ENCODE results near the gene APOBEC2.
"Not testable (repeated sequence)": the region's sequence is repeated elsewhere in the genome, so short reads cannot be mapped to it uniquely, and the experiment has no call there.

Gene APOBEC2

DNA sequence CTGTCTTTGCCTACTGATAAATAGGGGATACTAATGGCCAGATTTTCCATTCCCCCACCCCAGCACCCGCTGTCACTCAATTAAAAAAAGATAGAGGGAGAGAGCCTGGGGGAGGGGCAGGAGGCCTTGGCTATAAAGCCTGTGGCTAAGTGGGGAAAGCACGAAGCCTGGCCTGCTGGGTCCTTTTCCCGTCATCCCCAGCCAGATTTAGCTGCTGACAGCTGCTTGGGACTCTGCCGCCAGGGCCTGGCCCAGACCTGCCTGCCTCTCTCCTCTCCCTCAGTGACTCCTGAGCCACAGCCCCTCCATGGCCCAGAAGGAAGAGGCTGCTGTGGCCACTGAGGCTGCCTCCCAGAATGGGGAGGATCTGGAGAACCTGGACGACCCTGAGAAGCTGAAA, at the start of gene APOBEC2:
Gene APOBEC2 (plus strand): TSS at position 162 of the 400 bp plus-strand sequence. CDS start 146 bp downstream, at position 308.
- DNase-seq: peak; percentile 44

DNA sequence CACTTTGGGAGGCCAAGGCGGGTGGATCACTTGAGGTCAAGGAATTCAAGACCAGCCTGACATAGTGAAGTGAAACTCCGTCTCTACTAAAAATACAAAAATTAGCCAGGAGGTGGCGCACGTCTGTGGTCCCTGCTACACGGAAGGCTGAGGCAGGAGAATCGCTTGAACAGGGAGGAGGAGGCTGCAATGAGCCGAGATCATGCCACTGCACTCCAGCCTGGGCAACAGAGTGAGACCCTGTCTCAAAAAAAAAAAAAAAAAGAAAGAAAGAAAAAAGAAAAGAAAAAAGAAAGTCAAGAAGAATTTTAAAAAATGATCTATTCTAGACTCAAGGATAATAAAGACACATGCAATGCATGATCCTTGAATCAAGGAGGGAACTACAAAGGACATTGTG, 46.8 kb upstream of the APOBEC2 start:
- DNase-seq: not testable (repeated sequence)

DNA sequence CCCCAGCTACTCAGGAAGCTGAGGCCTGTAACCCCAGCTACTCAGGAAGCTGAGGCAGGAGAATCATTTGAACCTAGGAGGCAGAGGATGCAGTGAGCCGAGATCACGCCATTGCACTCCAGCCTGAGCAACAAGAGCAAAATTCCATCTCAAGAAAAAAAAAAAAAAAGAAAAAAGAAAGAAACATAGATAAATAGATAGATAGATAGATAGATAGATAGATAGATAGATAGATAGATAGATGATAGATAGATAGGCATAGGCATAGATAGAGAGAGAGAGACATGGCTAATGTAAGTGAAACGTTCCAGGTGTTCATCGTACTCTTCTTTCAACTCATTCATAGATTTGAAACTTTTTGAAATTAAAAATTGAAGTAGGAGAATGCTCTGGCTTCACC, 46.0 kb upstream of the APOBEC2 start:
- DNase-seq: not testable (repeated sequence)

DNA sequence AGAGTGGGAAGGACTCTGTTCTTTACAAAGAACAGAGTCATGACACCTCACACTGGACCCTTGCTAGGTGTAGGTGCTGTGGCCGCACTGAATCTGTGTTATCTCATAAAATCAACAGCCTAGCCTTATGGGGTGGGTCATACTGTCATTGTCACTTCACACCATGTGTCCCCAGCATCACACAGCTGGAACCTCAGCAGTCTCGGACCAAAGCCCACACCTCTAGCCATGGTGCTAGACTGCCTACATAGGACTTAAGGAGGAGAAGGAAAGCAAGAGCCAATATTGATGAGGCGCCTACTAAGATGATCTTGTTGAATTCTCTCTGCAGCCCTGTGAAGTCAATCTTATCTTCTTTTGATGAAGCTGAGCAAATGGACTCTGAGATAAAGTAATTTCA, 45.0 kb upstream of the APOBEC2 start:
- DNase-seq: no peak

DNA sequence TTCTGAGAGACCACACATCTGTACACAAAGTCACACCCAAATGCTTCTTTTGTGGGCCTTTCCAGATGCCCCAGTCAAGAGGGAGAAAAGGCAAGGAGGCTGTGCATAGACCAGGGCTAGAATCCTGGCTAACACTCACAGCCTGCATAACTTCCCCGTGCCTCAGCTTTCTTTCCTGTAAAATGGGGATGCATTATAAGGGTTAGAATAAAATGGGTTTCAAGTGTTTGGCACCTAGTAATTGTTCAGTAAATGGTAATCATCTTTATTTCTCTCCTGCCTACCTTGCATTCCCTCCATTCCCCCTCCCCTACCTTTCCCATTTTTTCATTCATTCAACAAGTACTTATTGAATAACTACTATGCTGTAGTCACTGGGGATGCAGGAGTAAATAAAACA, 43.3 kb upstream of the APOBEC2 start:
- DNase-seq: no peak

DNA sequence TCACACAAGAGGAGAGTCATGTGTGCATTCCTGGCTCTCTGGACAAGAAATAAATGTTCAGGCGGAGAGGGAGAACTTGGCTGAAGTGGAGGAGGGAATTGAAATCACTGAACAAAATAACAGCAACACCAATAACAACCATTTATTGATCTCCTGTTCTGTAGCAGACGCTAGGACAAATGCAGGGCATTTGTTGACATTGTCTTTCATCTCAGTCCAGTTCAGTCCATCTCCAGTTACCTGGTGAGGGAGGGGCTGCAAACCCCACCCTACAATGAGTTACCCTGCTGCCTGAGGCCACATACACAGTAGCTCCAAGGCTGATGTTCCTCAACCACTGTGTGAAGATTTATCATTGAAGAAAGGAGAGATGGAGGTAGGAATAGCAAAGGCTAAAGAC, 41.3 kb upstream of the APOBEC2 start:
- no peak for DNase-seq

DNA sequence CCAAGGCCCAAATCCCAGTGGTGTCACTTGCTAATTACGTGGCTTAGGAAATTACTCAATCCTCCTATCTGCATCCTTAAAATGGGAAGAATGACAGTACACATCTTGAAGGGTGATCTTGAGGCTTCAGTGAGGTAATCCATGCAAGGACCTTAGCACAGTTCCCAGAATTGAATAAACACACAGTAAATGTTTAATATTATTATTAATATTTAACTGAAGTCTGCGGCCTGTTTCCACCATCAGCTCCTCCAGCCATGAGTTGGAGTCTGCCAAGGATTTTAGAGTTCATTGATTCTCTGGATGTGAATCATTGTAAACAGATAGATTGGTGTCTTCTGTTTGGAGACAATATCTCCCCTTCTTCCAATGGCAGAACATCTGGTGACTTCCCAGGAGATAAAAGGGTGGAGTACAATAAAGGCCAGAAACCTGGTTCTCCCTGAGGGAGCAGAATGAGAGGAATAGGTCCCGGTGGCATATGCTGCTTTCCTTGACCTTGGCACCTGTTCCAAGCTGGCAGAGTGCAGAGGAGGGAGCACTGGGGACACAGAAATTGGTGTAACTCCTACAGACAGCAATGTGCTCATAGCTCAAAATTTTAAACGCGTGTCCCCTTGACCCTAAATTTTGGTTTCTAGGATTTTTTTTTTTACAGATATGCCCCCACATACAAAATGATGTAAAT, 39.4 kb upstream of the APOBEC2 start:
- no peak for DNase-seq

DNA sequence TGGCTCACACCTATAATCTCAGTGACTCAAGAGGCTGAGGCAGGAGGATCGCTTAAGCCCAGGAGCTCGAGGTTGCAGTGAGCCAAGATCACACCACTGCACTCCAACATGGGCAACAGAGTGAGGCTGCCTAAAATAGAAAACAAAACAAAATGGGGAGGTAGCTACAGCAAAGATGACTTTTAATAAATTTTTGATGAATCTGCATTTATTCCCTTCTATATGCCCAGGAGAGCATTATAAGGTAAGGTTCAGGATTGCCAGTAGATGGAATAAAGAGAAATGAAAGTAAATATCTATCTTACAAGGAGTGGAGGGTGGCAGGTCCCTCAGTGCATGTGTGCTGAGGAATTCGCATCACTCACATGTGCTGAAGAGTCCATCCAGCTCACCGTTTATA, 38.2 kb upstream of the APOBEC2 start:
- DNase-seq: no peak

DNA sequence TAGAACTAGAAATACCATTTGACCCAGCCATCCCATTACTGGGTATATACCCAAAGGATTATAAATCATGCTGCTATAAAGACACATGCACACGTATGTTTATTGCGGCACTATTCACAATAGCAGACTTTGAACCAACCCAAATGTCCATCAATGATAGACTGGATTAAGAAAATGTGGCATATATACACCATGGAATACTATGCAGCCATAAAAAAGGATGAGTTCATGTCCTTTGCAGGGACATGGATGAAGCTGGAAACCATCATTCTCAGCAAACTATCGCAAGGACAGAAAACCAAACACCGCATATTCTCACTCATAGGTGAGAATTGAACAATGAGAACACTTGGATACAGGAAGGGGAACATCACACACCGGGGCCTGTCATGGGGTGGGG, 37.1 kb upstream of the APOBEC2 start:
- not testable (repeated sequence) for DNase-seq

DNA sequence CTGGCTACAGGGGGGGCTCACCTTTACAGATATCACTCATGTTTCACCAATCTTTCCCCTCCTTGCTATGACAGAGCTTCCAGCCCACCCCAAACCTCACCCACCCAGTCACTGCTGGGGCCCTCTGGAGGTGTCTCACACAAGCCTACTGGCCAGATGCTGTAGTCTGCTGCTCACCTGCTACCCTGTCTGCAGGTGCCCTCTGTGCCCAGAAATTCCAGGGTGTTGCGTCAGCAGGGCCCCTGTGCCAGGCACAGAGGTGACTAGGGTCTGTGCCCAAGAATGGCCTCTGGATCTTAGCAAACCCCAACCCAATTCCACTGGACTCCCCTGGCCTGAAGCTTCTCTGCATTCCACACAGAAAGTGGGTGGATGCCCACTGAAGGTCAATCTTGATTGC, 35.3 kb upstream of the APOBEC2 start:
- no peak for DNase-seq

DNA sequence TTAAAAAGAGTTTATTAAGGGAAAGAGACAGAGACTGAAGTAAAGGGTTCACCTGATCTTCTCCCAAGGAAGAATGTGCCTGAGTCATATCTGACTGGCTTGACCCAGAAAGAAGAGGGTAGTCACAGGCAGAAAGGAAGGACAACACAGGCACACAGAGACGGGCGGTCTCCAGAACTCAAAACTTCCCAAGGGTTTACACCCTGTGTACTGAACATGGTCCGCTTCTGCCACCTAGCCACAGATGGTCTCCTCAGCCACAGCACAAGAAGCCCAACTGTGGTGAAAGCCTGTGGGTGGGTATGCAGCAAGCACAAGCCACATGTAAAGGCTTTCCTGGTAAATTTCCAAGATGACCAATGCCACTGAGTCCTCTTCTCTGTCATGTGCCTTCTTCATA, 31.2 kb upstream of the APOBEC2 start:
- peak; percentile 39 for DNase-seq

DNA sequence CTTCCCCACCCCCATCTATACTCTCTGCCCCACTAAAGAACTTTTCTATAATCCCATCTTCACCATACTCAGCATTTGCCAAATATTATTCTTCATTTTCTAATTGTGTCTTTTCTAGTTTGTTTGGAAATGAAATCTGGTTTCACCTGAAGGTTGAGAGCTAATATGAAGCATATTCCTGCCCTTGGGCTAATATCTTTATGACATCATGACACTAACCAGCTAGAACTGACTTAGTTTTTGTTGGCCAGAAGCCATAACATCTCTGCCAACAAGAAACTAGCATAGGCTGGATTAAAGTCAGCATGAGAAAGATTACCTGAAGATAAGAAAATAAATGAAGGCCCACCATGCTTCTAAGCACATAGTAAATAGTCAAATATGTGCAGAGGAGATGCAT, 30.7 kb upstream of the APOBEC2 start:
- no peak for DNase-seq

DNA sequence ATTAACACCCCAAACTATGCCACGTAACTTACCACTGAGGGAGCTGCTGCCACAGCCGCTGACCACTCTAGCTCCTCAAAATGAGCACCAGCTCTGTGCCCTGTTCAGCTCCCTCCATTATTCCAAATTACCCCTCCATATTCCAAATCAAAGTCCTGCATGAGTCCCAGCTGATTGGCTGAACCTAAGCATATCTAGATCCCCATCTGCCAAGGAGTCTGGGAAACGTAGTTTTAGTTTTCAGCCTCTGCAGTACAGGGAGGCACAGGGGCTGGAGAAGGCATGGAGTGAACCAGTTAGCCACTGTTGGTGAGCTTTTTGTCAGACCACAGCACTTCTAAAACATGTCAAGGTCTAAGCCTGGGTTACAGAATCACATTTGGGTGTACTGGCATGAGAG, 29.9 kb upstream of the APOBEC2 start:
- DNase-seq: no peak

DNA sequence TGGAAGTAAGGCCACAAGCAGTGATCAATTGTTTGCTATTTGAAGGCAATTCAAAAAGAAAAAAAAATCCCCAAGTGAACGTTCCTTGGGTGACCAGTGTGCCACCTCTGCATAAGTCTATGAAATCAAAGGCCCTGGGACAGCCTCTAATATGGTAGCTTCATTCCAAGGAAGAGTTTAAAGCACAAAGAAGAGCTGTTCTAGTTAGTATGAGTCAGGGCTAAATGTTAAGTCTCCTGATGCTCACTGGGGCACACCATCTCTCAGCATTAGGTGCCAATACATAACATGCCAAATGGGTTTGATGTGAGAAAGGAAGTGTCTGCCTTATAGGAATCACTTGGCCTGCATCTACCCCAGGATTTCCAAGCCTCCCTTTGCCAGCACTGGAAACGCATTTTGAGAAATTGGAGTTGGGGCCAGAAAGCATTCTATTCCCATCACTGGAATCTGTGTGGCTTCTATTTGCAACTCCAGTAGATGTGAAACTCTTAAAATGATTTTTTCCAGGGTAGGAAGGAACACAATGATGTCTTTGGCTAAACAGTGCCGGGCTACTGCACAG, 27.0 kb upstream of the APOBEC2 start:
- DNase-seq: no peak

DNA sequence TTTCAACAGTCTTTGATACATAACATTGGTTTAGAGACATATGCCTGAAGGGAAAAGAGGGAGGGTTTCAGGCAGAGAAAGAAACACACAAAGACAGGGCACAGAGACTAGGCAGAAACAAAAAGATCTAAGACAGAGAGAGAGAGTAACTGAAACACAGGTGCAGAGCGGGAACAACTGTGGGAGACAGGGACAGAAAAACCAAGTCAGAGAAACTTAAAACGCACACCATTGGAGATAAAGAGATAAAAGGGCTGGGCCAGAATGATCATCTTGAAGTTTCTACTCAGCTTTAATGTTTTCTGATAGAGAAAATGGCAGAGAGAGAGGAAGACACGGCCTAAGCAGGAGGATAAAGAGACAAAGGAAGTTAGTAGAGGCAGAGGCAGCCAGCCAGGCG, 25.8 kb upstream of the APOBEC2 start:
- DNase-seq: no peak

DNA sequence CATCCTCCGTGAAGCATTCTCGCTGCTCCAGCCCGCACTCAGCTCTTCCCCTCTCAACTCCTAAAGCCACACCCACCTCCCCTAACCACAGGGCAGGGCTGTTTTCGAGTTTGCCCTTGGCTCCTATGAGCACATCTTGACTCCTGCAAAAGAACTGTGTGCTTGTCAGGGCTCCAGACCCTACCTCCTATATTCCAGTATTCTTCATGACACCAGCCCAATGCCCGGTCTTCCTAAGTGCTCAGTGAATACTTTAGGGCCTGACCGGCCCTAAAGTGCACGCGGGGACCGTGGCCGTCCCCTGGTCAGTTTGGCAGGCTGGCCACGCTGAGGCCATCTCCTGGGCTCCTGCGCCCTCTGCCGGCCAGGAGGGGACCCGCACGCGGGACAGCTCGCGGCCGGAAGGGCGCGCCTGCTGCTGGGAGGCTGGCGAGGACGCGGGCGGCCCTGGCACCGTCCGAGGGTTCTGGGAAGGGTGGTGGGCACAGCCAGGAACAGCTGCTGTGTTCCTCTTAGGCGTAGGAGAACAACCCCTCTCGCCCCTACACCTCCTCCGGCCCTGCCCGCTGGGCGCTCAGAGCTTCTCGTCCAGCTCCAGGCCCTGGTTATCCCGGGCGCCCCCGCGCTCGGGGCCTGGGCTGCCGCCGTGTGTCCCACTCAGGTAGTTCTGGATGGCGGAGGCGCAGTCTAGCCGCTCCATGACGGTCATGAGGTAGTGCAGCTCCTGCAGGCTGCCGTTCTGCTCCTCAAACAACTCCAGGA, 25.0 kb upstream of the APOBEC2 start:
- peak; percentile 89 for DNase-seq

DNA sequence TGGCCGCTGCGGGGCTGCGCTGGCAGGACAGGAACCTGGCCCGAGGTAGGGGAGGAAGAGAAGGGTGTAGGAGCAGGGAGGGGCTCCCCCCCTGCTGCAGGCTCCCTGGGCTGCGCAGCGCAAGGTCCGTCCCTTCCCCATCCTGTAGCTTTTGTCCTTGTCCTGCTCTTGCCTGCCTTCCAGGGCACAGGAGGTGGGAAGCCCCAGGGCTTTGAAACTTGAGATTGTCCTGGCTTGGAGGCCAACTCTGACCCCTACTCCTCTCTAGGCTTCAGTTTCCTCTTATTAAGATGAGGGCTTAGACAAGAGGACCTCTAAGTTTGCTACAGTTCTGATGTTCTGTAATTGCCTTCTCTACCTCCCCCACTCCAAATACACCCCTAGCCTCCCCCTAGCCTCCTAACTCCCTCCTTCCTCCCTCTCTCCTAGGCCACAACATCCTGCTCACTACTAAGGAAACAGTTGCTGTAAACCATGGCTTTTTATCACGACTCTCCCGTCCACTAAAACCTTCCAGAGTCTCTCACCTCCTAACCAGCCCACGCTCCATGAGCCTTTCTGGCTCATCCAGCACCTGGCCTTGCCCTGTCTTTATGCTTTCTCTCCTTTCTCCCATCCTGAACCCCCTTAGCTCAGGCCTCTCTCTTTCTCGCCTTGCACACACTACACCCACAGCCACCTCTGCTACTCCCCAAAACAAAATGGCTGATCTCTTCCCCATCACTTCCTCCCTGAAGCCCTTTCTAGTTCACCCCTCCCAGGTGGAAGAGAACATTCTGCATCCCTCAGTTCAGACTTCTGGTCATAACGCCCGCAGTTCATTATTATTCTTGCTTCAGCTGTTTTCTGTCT, 24.2 kb upstream of the APOBEC2 start:
- DNase-seq: peak; percentile 40

DNA sequence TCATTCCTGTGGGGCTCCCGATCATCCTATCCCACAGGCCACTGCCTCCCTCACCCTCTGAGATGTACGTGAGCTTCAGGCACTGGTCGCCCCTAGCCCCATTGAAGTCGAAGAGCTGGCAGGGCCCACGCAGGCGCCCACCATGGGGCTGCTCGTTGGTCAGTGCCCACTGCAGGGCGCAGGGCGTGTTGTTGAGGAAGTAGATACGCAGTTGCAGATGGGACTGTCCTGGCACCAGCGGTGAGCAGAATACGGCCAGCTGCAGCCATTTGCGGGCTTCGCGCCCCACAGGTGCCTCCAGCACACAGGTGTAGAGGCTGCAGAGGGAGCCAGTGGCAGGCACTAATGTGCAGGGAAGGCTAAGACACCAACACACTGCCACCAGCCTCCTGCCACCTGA, 20.2 kb upstream of the APOBEC2 start:
- no peak for DNase-seq

DNA sequence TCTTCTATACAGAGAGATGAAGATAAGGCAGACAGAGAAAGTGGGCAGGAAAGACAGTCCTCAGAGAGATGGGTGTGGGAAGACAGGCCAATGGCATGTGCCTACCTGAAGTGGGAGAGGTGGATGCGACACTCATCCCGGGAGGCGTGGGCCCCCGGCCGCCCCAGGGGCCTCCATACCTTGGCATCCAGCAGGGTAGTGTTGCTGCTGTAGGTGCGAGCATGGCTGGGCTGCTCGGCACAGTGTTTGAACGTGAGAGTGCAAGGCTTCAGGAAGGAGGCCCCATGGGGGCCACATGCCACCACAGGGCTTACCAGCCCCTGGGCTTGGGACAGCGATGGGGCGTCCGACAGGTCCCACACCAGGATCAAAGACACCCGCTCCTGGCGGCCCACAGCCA, 19.2 kb upstream of the APOBEC2 start:
- no peak for DNase-seq

DNA sequence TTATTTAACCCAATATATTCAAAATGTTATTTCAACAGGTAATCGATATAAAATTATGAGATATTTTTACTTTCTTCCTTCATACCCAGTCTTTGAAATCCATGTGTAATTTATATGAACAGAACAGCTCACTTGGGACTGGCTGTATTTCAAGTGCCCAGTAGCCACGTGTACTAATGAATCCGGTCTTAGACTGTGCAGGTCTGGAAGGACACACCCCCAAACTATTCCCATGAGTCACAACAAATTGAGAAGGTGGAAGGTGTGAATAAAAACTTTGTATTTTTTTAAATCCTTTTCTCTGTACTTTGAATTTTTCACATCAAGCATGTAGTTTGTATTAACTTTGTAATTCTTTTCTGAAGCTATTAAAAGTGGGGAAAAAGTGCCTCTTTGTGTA, 16.8 kb upstream of the APOBEC2 start:
- DNase-seq: peak; percentile 8

DNA sequence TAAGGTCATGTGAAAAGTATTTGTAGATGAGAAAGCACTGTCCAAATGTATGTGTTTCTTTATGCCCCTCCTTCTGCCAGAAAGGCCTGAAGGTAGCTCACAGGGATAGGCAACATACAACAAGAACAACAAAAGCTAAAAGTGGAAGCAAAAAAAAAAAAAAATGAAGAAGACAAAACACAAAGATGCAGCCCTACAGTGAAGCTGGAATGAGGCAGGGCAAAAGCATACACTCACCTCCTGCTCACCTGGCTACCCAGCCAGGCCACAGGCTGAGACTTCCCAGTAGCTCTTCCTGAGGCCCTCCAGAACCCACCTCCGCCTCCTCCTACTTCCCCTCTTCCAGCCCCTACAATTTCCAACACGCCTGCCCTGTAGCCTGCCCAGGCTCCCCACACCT, 16.4 kb upstream of the APOBEC2 start:
- DNase-seq: peak; percentile 14

DNA sequence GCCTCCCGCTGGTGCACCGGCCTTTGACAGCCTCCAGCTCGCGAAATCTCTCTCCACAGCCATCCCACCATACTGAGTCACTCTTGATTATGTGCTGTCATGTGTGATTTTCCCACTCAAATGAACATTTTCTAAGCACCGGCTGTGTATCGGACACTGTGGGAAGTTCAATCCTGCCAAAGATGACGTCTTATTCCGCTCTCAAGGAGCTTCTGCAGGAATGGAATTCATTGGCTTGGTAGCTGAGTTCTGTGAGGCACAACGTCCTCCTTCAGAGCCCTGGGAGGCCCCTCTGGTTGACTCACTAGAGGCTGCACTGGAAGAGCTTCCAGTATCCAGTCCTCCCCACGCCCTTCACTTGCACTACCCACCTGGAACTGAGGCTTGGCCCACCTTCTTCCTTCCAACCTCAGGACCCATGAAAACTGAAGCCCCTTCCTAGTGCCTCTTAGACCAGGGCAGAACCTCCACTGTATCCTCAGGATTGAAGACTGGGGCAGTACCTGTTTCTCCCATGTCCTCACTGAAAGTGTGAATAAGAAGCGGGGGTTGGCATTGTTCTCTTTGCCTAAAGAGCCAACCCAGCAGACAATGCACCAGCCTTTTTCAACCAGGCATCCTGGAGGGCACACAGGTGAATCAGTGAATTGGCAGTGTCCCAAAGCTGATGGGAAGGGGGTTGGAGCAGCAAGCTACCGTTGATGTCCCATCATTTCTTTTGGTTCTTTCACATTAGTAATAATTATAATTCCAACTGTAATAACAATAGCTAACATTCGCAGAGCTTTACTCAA, 15.7 kb upstream of the APOBEC2 start:
- DNase-seq: peak; percentile 21
